Central memory CD8-positive, alpha-beta T cell (primary cell): ENCODE data around the gene ABCB9.
A peak's percentile ranks its signal among the peaks of the same experiment; 100 is the strongest.

Experiments used
- ATAC-seq: fragments of 150-1000 bp; cut with Tn5 transposase; replicated peaks from 2 replicates; pipeline ENCODE4 v1.10.0; 2022; ENCODE audit warnings: mild to moderate bottlenecking, moderate FRiP score, moderate number of reproducible peaks; ENCODE audit not compliant: poor library complexity, severe bottlenecking; ENCODE audit errors: extremely low read depth
- DNase-seq, 2 donors: peaks; one replicate each; pipeline ENCODE4 v3.0.0; 2021; ENCODE audit warnings: low spot score in 2 of 2
- H3K27ac Mint-ChIP-seq: one replicate; pipeline ENCODE4 v1.8.0; 2022; ENCODE audit warnings: low read depth, mild to moderate bottlenecking, moderate library complexity, mixed read lengths
- H3K27me3 Mint-ChIP-seq: one replicate; pipeline ENCODE4 v1.8.0; 2022; ENCODE audit warnings: mixed read lengths
- H3K36me3 Mint-ChIP-seq: one replicate; pipeline ENCODE4 v1.8.0; 2022; ENCODE audit warnings: mild to moderate bottlenecking, moderate library complexity, mixed read lengths; ENCODE audit not compliant: insufficient read depth
- H3K4me1 Mint-ChIP-seq: one replicate; pipeline ENCODE4 v1.8.0; 2022; ENCODE audit warnings: mixed read lengths
- H3K4me3 Mint-ChIP-seq: one replicate; pipeline ENCODE4 v1.8.0; 2022; ENCODE audit warnings: mild to moderate bottlenecking, moderate library complexity, mixed read lengths
- H3K9me3 Mint-ChIP-seq: one replicate; pipeline ENCODE4 v1.8.0; 2022; ENCODE audit warnings: mixed read lengths

ABCB9 gene

GRCh38 chr12:122961531-122962329 is 4.5 kb downstream of the ABCB9 start:
- Mint-ChIP-seq H3K36me3 (peaks cover 1% of the 10 kb centered on the region), H3K9me3 (no peaks in the 10 kb centered on the region), H3K27ac (no peak overlapping the region), H3K4me3 (no peak overlapping the region), H3K4me1 (no peaks in the 10 kb centered on the region), H3K27me3 (no peaks in the 10 kb centered on the region)
- DNase-seq (no peak), ATAC-seq (no peak)

- no peak for DNase-seq
- Mint-ChIP-seq H3K27ac (no peak overlapping the region), H3K4me3 (no peak overlapping the region), H3K27me3 (no peaks in the 10 kb centered on the region), H3K9me3 (no peaks in the 10 kb centered on the region), H3K36me3 (peaks cover 1% of the 10 kb centered on the region), H3K4me1 (no peaks in the 10 kb centered on the region)
- ATAC-seq, result no peak
These were observed 6.1 kb downstream of the ABCB9 start for GRCh38 chr12:122960193-122960569.

- Mint-ChIP-seq H3K4me1 (no peaks in the 10 kb centered on the region), H3K9me3 (no peaks in the 10 kb centered on the region), H3K4me3 (no peak overlapping the region), H3K27ac (no peak overlapping the region), H3K27me3 (no peaks in the 10 kb centered on the region), H3K36me3 (peaks cover 1% of the 10 kb centered on the region)
- DNase-seq, result no peak
- no peak for ATAC-seq
These were observed 6.6 kb downstream of the ABCB9 start for GRCh38 chr12:122959566-122960192.

GRCh38 chr12:122958198-122958888 is 7.9 kb downstream of the ABCB9 start:
- no peaks in the 10 kb centered on the region for H3K27me3 Mint-ChIP-seq

GRCh38 chr12:122956035-122956434 is 10.2 kb downstream of the ABCB9 start:
- no peak for ATAC-seq
- no peaks in the 10 kb centered on the region for H3K27me3 Mint-ChIP-seq
- no peak for DNase-seq
- no peak overlapping the region for H3K27ac Mint-ChIP-seq
- no peak overlapping the region for H3K4me3 Mint-ChIP-seq
- peaks cover 1% of the 10 kb centered on the region for H3K36me3 Mint-ChIP-seq
- no peaks in the 10 kb centered on the region for H3K9me3 Mint-ChIP-seq
- H3K4me1 Mint-ChIP-seq, result no peaks in the 10 kb centered on the region

More at GRCh38 chr12:122958198-122958888, 7.9 kb downstream of the ABCB9 start:
- DNase-seq (no peak), ATAC-seq (no peak)
- Mint-ChIP-seq H3K36me3 (peaks cover 1% of the 10 kb centered on the region), H3K9me3 (no peaks in the 10 kb centered on the region), H3K27ac (no peak overlapping the region), H3K4me3 (no peak overlapping the region), H3K4me1 (no peaks in the 10 kb centered on the region)

- H3K27ac Mint-ChIP-seq, result no peak overlapping the region
- H3K4me1 Mint-ChIP-seq, result no peaks in the 10 kb centered on the region
- H3K36me3 Mint-ChIP-seq, result peaks cover 1% of the 10 kb centered on the region
- no peak overlapping the region for H3K4me3 Mint-ChIP-seq
- no peaks in the 10 kb centered on the region for H3K27me3 Mint-ChIP-seq
- ATAC-seq, result no peak
- no peak for DNase-seq
- no peaks in the 10 kb centered on the region for H3K9me3 Mint-ChIP-seq
These were observed 11.1 kb downstream of the ABCB9 start for GRCh38 chr12:122955156-122955555.

GRCh38 chr12:122951979-122952892 is 14.0 kb downstream of the ABCB9 start:
- H3K36me3 Mint-ChIP-seq, result no peaks in the 10 kb centered on the region
- DNase-seq (peak; percentile 60 to 65), ATAC-seq (peak; percentile 95)
- H3K27me3 Mint-ChIP-seq, result no peaks in the 10 kb centered on the region
- H3K9me3 Mint-ChIP-seq, result no peaks in the 10 kb centered on the region
- no peak overlapping the region for H3K27ac Mint-ChIP-seq
- H3K4me3 Mint-ChIP-seq, result no peak overlapping the region
- peaks cover 2% of the 10 kb centered on the region for H3K4me1 Mint-ChIP-seq

GRCh38 chr12:122951406-122951805 is 14.9 kb downstream of the ABCB9 start:
- no peaks in the 10 kb centered on the region for H3K27me3 Mint-ChIP-seq
- peaks cover 2% of the 10 kb centered on the region for H3K36me3 Mint-ChIP-seq
- ATAC-seq, result no peak
- no peak overlapping the region for H3K27ac Mint-ChIP-seq
- no peaks in the 10 kb centered on the region for H3K9me3 Mint-ChIP-seq
- peaks cover 9% of the 10 kb centered on the region for H3K4me1 Mint-ChIP-seq
- DNase-seq, result no peak
- H3K4me3 Mint-ChIP-seq, result no peak overlapping the region

GRCh38 chr12:122949816-122950675 is 16.2 kb downstream of the ABCB9 start:
- DNase-seq (no peak), ATAC-seq (no peak)
- Mint-ChIP-seq H3K27ac (no peak overlapping the region), H3K4me3 (no peak overlapping the region), H3K9me3 (no peaks in the 10 kb centered on the region), H3K36me3 (peaks cover 2% of the 10 kb centered on the region), H3K27me3 (no peaks in the 10 kb centered on the region), H3K4me1 (peaks cover 14% of the 10 kb centered on the region)

- Mint-ChIP-seq H3K9me3 (no peaks in the 10 kb centered on the region), H3K27ac (no peak overlapping the region), H3K36me3 (peaks cover 2% of the 10 kb centered on the region), H3K4me1 (peaks cover 14% of the 10 kb centered on the region), H3K4me3 (no peak overlapping the region), H3K27me3 (no peaks in the 10 kb centered on the region)
- DNase-seq (no peak), ATAC-seq (no peak)
These were observed 16.9 kb downstream of the ABCB9 start for GRCh38 chr12:122949405-122949804.

GRCh38 chr12:122948605-122949004 is 17.7 kb downstream of the ABCB9 start:
- H3K4me3 Mint-ChIP-seq, result no peak overlapping the region
- H3K27ac Mint-ChIP-seq, result peak overlapping the region; percentile 10
- ATAC-seq (no peak), DNase-seq (no peak)
- H3K27me3 Mint-ChIP-seq, result no peaks in the 10 kb centered on the region
- peaks cover 2% of the 10 kb centered on the region for H3K36me3 Mint-ChIP-seq
- no peaks in the 10 kb centered on the region for H3K9me3 Mint-ChIP-seq
- H3K4me1 Mint-ChIP-seq, result peaks cover 16% of the 10 kb centered on the region
